ENCODE measurements around the gene PAQR5.

PAQR5 gene

DNA sequence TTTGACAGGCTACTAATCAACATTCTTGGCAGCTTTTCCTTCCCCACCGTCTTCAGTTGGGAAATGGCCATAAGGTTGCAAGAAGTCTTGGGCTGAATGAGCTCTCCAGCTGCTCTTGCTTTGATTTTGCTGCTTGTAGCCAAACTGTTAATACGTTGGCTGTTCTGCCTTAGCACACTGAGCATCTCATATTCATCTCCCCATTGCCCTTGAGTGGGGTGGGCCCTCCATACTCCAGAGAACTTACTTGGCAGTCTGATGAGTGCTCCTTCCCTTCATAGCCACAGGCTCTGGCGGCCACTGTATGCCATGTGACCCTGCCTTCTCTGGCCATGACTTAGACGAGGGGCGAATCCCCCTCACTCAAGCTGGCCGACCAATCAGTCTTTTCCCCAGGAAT, 25.8 kb upstream of the PAQR5 start:
- no peak overlapping the region for H3K4me3 Mint-ChIP-seq
- no peaks in the 10 kb centered on the region for H3K9me3 Mint-ChIP-seq
- TF ChIP-seq, protein P1, sequence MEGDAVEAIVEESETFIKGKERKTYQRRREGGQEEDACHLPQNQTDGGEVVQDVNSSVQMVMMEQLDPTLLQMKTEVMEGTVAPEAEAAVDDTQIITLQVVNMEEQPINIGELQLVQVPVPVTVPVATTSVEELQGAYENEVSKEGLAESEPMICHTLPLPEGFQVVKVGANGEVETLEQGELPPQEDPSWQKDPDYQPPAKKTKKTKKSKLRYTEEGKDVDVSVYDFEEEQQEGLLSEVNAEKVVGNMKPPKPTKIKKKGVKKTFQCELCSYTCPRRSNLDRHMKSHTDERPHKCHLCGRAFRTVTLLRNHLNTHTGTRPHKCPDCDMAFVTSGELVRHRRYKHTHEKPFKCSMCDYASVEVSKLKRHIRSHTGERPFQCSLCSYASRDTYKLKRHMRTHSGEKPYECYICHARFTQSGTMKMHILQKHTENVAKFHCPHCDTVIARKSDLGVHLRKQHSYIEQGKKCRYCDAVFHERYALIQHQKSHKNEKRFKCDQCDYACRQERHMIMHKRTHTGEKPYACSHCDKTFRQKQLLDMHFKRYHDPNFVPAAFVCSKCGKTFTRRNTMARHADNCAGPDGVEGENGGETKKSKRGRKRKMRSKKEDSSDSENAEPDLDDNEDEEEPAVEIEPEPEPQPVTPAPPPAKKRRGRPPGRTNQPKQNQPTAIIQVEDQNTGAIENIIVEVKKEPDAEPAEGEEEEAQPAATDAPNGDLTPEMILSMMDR (IDR thresholded peaks at IDR 0.05; ENCODE audit: unreplicated experiment in 3 of 3), result no peak
- H3K4me1 Mint-ChIP-seq, result peaks cover 44% of the 10 kb centered on the region
- no peak overlapping the region for H3K27ac Mint-ChIP-seq
- H3K36me3 Mint-ChIP-seq (ENCODE audit: low read depth), result no peaks in the 10 kb centered on the region
- H3K27me3 Mint-ChIP-seq (ENCODE audit: low read depth), result no peaks in the 10 kb centered on the region

DNA sequence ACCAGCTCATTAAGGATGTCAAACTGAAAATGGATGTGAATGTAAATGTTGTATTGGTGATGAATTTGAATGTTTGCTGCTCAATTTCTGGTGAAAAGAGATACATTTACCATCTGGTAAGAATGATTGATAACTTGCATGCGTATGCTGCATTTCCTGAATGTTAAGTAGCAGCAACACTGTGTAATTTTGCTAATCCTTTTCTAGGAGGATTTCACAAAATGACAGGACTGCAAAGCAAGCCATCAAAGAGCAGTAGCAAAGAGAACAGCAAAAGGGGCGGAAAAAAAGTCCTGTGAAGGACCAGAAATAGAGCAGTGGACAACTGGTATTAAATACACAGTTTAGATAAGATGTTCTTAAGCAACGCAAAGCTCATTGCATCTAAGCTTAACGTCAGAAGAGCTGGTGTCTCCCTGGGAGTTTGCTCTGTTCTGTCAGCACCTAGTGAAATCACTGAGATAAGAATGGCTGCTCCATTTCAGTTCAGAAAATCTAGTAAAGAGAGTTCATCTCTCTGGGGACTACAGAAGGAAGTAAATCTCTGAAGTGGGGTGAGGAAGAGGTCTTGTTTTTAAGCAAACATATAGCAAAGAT, 23.5 kb upstream of the PAQR5 start:
- TF ChIP-seq, protein P1 (IDR thresholded peaks at IDR 0.05; ENCODE audit: unreplicated experiment in 3 of 3), result no peak
- Mint-ChIP-seq H3K27ac (peak overlapping the region in 1 of 3 experiments; percentile 6), H3K27me3 (ENCODE audit: low read depth) (no peaks in the 10 kb centered on the region), H3K36me3 (ENCODE audit: low read depth) (no peaks in the 10 kb centered on the region), H3K4me3 (no peak overlapping the region), H3K9me3 (no peaks in the 10 kb centered on the region), H3K4me1 (peaks cover 53% of the 10 kb centered on the region)

DNA sequence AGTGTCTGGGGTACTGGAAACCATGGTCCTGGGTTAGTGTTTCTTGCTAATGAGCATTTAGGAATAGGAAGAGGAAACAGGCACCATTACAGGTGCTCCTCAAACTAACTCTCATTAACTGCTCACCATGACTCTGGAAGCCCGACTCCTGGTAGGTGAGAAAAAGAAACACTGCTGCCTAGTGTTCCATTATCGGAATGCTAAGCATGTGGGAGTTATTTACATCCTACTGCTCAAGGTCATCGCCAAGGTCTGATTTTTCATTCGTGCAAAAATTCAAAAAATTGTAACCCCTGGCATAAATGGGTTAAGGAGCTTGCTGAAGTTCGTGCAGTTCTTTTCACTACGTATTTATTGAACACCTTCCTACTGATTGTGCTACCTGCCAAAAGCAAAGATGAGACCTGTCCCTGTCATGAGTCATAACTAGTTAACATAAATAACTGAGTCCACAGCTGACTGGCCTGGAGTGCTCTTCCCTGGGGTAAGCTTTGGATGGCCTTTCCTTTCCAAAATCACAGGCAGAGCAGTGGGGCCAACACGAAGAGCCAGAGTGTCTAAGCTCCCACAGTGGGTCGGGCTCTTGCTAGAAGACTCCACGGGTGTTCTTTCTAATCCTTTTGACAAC, 22.7 kb upstream of the PAQR5 start:
- Mint-ChIP-seq H3K4me3 (no peak overlapping the region), H3K27me3 (ENCODE audit: low read depth) (no peaks in the 10 kb centered on the region), H3K9me3 (no peaks in the 10 kb centered on the region), H3K27ac (peak overlapping the region in 1 of 3 experiments; percentile 29), H3K36me3 (ENCODE audit: low read depth) (no peaks in the 10 kb centered on the region), H3K4me1 (peaks cover 61% of the 10 kb centered on the region)
- TF ChIP-seq, protein P1 (IDR thresholded peaks at IDR 0.05; ENCODE audit: unreplicated experiment in 3 of 3), result no peak

DNA sequence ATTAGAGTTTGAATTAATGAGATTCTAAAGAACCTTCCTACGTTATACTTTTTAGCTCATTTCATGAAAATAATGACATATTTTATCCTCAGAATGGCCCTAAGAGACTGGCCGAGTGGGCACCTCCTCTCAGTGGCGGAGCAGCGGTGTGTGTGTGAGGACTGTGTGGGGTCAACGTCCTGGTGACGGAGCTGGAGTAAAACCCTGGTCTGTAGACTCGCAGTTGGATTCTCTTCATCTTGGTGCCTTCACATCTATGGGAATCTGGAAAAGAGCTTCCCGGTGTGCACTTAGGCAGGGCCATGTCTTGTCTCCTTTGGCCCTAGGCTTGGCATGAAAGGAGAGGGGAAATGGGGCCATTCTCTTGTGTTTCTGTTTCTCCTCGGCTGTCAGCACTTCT, 21.4 kb upstream of the PAQR5 start:
- no peaks in the 10 kb centered on the region for H3K27me3 Mint-ChIP-seq (ENCODE audit: low read depth)
- peaks cover 58% of the 10 kb centered on the region for H3K4me1 Mint-ChIP-seq
- no peak overlapping the region for H3K4me3 Mint-ChIP-seq
- no peaks in the 10 kb centered on the region for H3K36me3 Mint-ChIP-seq (ENCODE audit: low read depth)
- no peak overlapping the region for H3K27ac Mint-ChIP-seq
- TF ChIP-seq, protein P1 (IDR thresholded peaks at IDR 0.05; ENCODE audit: unreplicated experiment in 3 of 3), result no peak
- no peaks in the 10 kb centered on the region for H3K9me3 Mint-ChIP-seq

DNA sequence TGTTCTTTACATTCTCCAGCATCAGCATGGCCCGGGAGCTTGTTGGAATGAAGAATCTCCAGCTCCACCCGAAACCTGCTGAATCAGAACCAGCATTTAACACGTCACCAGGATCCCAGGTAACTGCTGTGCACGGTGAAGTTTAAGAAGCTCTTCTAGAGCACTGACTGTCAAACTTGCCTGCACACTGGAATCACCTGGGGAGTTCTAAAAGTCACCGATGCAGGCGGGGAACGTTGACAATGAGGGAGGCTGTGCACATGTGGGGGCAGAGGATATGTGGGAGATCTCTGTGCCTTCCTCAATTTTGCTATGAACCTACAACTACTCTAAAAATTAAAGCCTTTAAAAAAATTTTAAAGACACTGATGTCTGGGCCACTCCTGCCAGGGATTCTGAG, 19.1 kb upstream of the PAQR5 start:
- H3K4me3 Mint-ChIP-seq, result no peak overlapping the region
- H3K9me3 Mint-ChIP-seq, result no peaks in the 10 kb centered on the region
- H3K36me3 Mint-ChIP-seq (ENCODE audit: low read depth), result no peaks in the 10 kb centered on the region
- H3K27me3 Mint-ChIP-seq (ENCODE audit: low read depth), result no peaks in the 10 kb centered on the region
- H3K4me1 Mint-ChIP-seq, result peaks cover 50% of the 10 kb centered on the region
- peak overlapping the region; percentile 40 to 77 (median 70) for H3K27ac Mint-ChIP-seq
- TF ChIP-seq, protein P1 (IDR thresholded peaks at IDR 0.05; ENCODE audit: unreplicated experiment in 3 of 3), result no peak

DNA sequence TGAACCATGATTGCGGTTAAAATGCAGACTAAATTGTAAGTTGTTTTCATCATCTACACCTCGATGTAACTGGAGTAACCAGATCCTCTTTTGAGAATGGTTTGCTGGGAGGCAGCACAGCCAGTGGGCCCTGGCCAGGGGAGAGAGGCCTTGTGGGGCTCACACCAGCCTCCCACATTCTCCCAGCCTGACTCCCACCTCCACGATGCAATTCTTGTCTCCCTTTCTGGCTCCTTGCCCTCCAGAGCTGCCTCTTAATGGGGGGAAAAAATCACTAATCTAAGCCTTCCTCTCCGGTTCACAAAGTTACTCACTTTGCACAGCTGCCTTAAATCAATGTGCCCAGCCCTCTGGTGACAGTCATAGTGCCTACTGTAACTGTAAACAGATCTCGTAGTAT, 17.9 kb upstream of the PAQR5 start:
- peak overlapping the region; percentile 70 to 78 (median 77) for H3K27ac Mint-ChIP-seq
- peaks cover 42% of the 10 kb centered on the region for H3K4me1 Mint-ChIP-seq
- TF ChIP-seq, protein P1 (IDR thresholded peaks at IDR 0.05; ENCODE audit: unreplicated experiment in 3 of 3), result no peak
- H3K9me3 Mint-ChIP-seq, result no peaks in the 10 kb centered on the region
- no peaks in the 10 kb centered on the region for H3K27me3 Mint-ChIP-seq (ENCODE audit: low read depth)
- no peaks in the 10 kb centered on the region for H3K36me3 Mint-ChIP-seq (ENCODE audit: low read depth)
- peak overlapping the region in 1 of 3 experiments; percentile 8 for H3K4me3 Mint-ChIP-seq
